NCI-H82 treated with DMSO at 0.1 percent for 48 hours (cell line): Measurements from ENCODE around the gene C14orf93.
"Not testable (repeated sequence)": the region's sequence is repeated elsewhere in the genome, so short reads cannot be mapped to it uniquely, and the experiment has no call there.

ENCODE experiments used
- DNase-seq: peaks from one replicate; lab custom pipeline; 2025; ENCODE audit not compliant: unreplicated experiment; lab: John Stamatoyannopoulos, UW

C14orf93 gene

GRCh38 chr14:23023022-23023794 is 13.3 kb upstream of the C14orf93 start:
- DNase-seq, result peak; percentile 91

- DNase-seq, result no peak
These were observed 12.0 kb upstream of the C14orf93 start for GRCh38 chr14:23021889-23022442.

- DNase-seq, result no peak
These were observed 11.5 kb upstream of the C14orf93 start for GRCh38 chr14:23021434-23021833.

GRCh38 chr14:23020143-23021128 is 10.5 kb upstream of the C14orf93 start:
- DNase-seq, result peak; percentile 25

GRCh38 chr14:23018107-23018506 is 8.2 kb upstream of the C14orf93 start:
- no peak for DNase-seq

GRCh38 chr14:23017091-23017490 is 7.1 kb upstream of the C14orf93 start:
- no peak for DNase-seq

GRCh38 chr14:23015618-23016017 is 5.7 kb upstream of the C14orf93 start:
- DNase-seq, result no peak

- not testable (repeated sequence) for DNase-seq
These were observed 3.8 kb upstream of the C14orf93 start for GRCh38 chr14:23013749-23014054.

GRCh38 chr14:23013054-23013748 is 3.3 kb upstream of the C14orf93 start:
- DNase-seq, result no peak

GRCh38 chr14:23009483-23009938 is 432 bp downstream of the C14orf93 start:
- DNase-seq, result no peak

GRCh38 chr14:23008831-23009230 is 1.1 kb downstream of the C14orf93 start:
- DNase-seq, result peak; percentile 18

- DNase-seq, result peak; percentile 96
These were observed 3.2 kb downstream of the C14orf93 start for GRCh38 chr14:23006544-23007419.

GRCh38 chr14:23006188-23006534 is 3.8 kb downstream of the C14orf93 start:
- DNase-seq, result no peak

GRCh38 chr14:23005451-23006187 is 4.3 kb downstream of the C14orf93 start:
- no peak for DNase-seq

- DNase-seq, result not testable (repeated sequence)
These were observed 5.7 kb downstream of the C14orf93 start for GRCh38 chr14:23004274-23004673.

GRCh38 chr14:23002592-23002991 is 7.4 kb downstream of the C14orf93 start:
- no peak for DNase-seq

GRCh38 chr14:23000860-23001259 is 9.1 kb downstream of the C14orf93 start:
- DNase-seq, result no peak

- no peak for DNase-seq
These were observed 11.5 kb downstream of the C14orf93 start for GRCh38 chr14:22998329-22999012.
